GM23338 (cell line): ENCODE results near the gene RHOB. TPM values are rescaled to one million over a fixed set of nuclear protein-coding genes. Genes with fewer than 3 reads are reported as not detected.

Experiments
- ATAC-seq: fragments of 200-7000 bp; cut with Tn5 transposase; 3 replicates; pipeline ENCODE4 v1.9.1; 2020
- DNase-seq: peaks from one replicate; pipeline ENCODE4 v3.0.0-alpha.2; 2015; ENCODE audit warnings: low spot score
- H2AFZ ChIP-seq: fragments of 200-600 bp; sonication (generic); 2 replicates; pipeline ENCODE4 v1.8.0; 2016; ENCODE audit warnings: antibody characterized with exemption, mild to moderate bottlenecking, moderate library complexity
- H3F3A ChIP-seq: fragments of 200-600 bp; sonication (generic); replicated peaks from 2 replicates; pipeline ENCODE4 v1.8.0; 2017; ENCODE audit warnings: antibody characterized with exemption, mixed run types, low read depth
- H3K27ac ChIP-seq: fragments of 200-600 bp; sonication (generic); 2 replicates; pipeline ENCODE4 v1.6.1; 2016; ENCODE audit warnings: low read depth
- H3K27me3 ChIP-seq: fragments of 200-600 bp; sonication (generic); 2 replicates; pipeline ENCODE4 v1.8.0; 2016; ENCODE audit warnings: mild to moderate bottlenecking, mixed run types, moderate library complexity; ENCODE audit not compliant: insufficient read depth
- H3K36me3 ChIP-seq: fragments of 200-600 bp; sonication (generic); 2 replicates; pipeline ENCODE4 v1.8.0; 2016; ENCODE audit warnings: mild to moderate bottlenecking; ENCODE audit not compliant: insufficient read depth
- H3K4me1 ChIP-seq: fragments of 200-600 bp; sonication (generic); 2 replicates; pipeline ENCODE4 v1.8.0; 2016; ENCODE audit warnings: mild to moderate bottlenecking, moderate library complexity; ENCODE audit not compliant: insufficient read depth
- H3K4me2 ChIP-seq: fragments of 200-600 bp; sonication (generic); 2 replicates; pipeline ENCODE4 v1.7.1; 2017; ENCODE audit warnings: mixed run types
- H3K4me3 ChIP-seq: fragments of 200-600 bp; sonication (generic); 2 replicates; pipeline ENCODE4 v1.6.1; 2016; ENCODE audit warnings: mixed run types
- H3K79me2 ChIP-seq: fragments of 200-600 bp; sonication (generic); replicated peaks from 2 replicates; pipeline ENCODE4 v1.8.0; 2017; ENCODE audit warnings: mild to moderate bottlenecking; ENCODE audit not compliant: insufficient read depth
- H3K9me2 ChIP-seq: fragments of 200-600 bp; sonication (generic); 2 replicates; pipeline ENCODE4 v1.8.0; 2017; ENCODE audit not compliant: insufficient read depth
- H4K20me1 ChIP-seq: fragments of 200-600 bp; sonication (generic); replicated peaks from 2 replicates; pipeline ENCODE4 v1.8.0; 2017; ENCODE audit warnings: mild to moderate bottlenecking; ENCODE audit not compliant: insufficient read depth
- H3K27ac Mint-ChIP-seq: 2 replicates; pipeline ENCODE4 v1.8.0; 2020; ENCODE audit warnings: inconsistent platforms, mild to moderate bottlenecking, moderate library complexity, mixed read lengths
- H3K27me3 Mint-ChIP-seq: 3 replicates; pipeline ENCODE4 v1.8.0; 2022; ENCODE audit warnings: low read depth, mild to moderate bottlenecking, moderate library complexity, mixed read lengths, inconsistent platforms; ENCODE audit not compliant: insufficient read depth, poor library complexity
- H3K36me3 Mint-ChIP-seq: 3 replicates; pipeline ENCODE4 v1.8.0; 2021; ENCODE audit warnings: low read depth, mild to moderate bottlenecking, inconsistent platforms, moderate library complexity, mixed read lengths
- H3K4me1 Mint-ChIP-seq: 3 replicates; pipeline ENCODE4 v1.8.0; 2020; ENCODE audit warnings: mild to moderate bottlenecking, inconsistent platforms, mixed read lengths
- H3K4me3 Mint-ChIP-seq: 3 replicates; pipeline ENCODE4 v1.8.0; 2021; ENCODE audit warnings: moderate library complexity, mild to moderate bottlenecking, inconsistent platforms, mixed read lengths
- H3K9me3 Mint-ChIP-seq: 3 replicates; pipeline ENCODE4 v1.8.0; 2020; ENCODE audit warnings: moderate library complexity, mild to moderate bottlenecking, inconsistent platforms, mixed read lengths
- CREB1 ChIP-seq: fragments of 250-450 bp; sonication (Bioruptor Pico); IDR thresholded peaks from 2 replicates; pipeline ENCODE4 v1.5.0; 2020; ENCODE audit warnings: low read depth, mild to moderate bottlenecking, moderate library complexity
- EZH2 ChIP-seq: fragments of 200-600 bp; sonication (generic); IDR thresholded peaks from one replicate; pipeline ENCODE4 v1.8.0; 2017; ENCODE audit warnings: antibody characterized with exemption, mild to moderate bottlenecking, low read depth; ENCODE audit not compliant: unreplicated experiment
- EZH2phosphoT487 ChIP-seq: fragments of 200-600 bp; sonication (generic); IDR thresholded peaks from one replicate; pipeline ENCODE4 v1.8.1; 2018; ENCODE audit warnings: antibody characterized with exemption; ENCODE audit not compliant: unreplicated experiment
- JUNB ChIP-seq: IDR thresholded peaks from one replicate; pipeline ENCODE4 v1.6.1; 2016; ENCODE audit warnings: antibody characterized with exemption; ENCODE audit not compliant: unreplicated experiment
- STAT1 ChIP-seq: IDR thresholded peaks from one replicate; pipeline ENCODE4 v1.6.1; 2016; ENCODE audit warnings: antibody characterized with exemption; ENCODE audit not compliant: unreplicated experiment
- ZNF331 ChIP-seq: fragments of 250-450 bp; sonication (Bioruptor Pico); IDR thresholded peaks from 2 replicates; pipeline ENCODE4 v1.5.0; 2020; ENCODE audit warnings: low read depth, mild to moderate bottlenecking, moderate library complexity
- polyA plus RNA-seq: library from polyadenylated mRNA; unstranded; fragments of >200 nt; fragmentation: Nextera tagmentation; extraction: Ambion mirVana; gene quantifications from 2 replicates; pipeline ENCODE4 v1.2.1, GENCODE V29; 2016
- total RNA-seq: library from RNA; depleted of rRNA; stranded (reverse); fragments of >200 nt; shearing (Covaris generic); gene quantifications from 2 replicates; pipeline ENCODE4 v1.2.3, GENCODE V29; 2014
- TF ChIP-seq, protein P1 (sequence below): IDR thresholded peaks from 2 replicates; pipeline ENCODE4 v1.6.1; 2016; ENCODE audit warnings: antibody characterized with exemption
- TF ChIP-seq, protein P2 (sequence below), 2 experiments: fragments of 200-600 bp in 1 of 2; sonication (generic) in 1 of 2; conservative IDR thresholded peaks; 2 replicates each; pipeline versions ENCODE4 v1.5.1 to v1.6.1; 2016 to 2017; ENCODE audit warnings: antibody characterized with exemption in 2 of 2, low read depth in 2 of 2, mild to moderate bottlenecking in 2 of 2, moderate library complexity in 1 of 2
- TF ChIP-seq, protein P3 (sequence below): IDR thresholded peaks from one replicate; pipeline ENCODE4 v1.6.1; 2018; ENCODE audit warnings: antibody characterized with exemption; ENCODE audit not compliant: unreplicated experiment

The RHOB gene
- total and polyA plus RNA-seq, 2 experiments from 2014 or later = 6.6 to 26.9 TPM

DNA sequence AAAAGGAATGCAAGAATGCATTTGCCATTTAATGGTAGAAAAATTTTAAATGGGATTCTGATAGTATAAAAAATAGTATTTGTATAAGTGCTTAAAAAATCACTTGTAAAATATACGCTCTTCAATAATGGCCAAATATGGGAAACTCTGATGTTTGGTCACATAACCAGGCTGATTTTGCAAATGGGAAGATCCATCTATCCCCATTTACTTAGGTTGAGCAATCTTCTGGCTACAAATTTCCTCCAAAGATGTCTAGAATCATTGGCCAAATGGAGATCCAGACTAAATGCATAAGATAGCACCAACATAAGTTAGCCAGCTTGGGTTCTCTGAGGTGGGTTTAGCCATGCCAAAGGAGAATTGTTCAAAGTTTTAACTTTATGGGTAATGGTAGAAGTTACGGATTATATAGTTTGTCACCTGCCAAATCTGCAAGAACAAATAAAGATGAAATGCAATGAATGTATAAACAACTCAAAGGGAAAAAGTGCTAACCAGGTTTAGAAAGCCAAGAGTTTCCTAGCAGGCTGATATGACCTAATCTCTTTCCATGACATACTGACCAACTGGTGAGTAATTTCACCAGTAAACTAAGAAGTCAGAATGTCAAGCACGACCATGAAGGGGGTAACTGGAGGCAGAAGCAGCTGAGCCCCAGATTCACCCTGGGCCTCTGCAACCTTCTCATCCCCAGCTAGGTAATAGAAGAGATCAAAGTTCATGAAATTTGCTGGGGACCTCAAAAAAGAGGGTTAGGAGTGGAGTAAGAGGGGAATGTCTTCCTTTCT, 10.0 kb downstream of the RHOB start:
- no peak for DNase-seq
- Histone ChIP-seq H3K27ac (no peak overlapping the region), H3K9me2 (no peaks in the 10 kb centered on the region), H3F3A (no peaks in the 10 kb centered on the region), H3K4me1 (0 out of 2 replicates have a peak, but pooled peaks cover 5% of the 10 kb centered on the region), H3K79me2 (no peaks in the 10 kb centered on the region), H3K27me3 (0 out of 2 replicates have a peak, but pooled peaks cover 3% of the 10 kb centered on the region), H3K36me3 (no peaks in the 10 kb centered on the region), H3K4me3 (no peak overlapping the region), H2AFZ (no peak overlapping the region), H3K4me2 (no peak overlapping the region), H4K20me1 (no peaks in the 10 kb centered on the region)
- no peak overlapping the region for H3K27ac Mint-ChIP-seq
- H3K4me3 Mint-ChIP-seq = no peak overlapping the region
- peaks cover 6% of the 10 kb centered on the region for H3K27me3 Mint-ChIP-seq
- H3K9me3 Mint-ChIP-seq = no peaks in the 10 kb centered on the region; the same call in 2 of the 3 replicates
- TF ChIP-seq, protein P1, sequence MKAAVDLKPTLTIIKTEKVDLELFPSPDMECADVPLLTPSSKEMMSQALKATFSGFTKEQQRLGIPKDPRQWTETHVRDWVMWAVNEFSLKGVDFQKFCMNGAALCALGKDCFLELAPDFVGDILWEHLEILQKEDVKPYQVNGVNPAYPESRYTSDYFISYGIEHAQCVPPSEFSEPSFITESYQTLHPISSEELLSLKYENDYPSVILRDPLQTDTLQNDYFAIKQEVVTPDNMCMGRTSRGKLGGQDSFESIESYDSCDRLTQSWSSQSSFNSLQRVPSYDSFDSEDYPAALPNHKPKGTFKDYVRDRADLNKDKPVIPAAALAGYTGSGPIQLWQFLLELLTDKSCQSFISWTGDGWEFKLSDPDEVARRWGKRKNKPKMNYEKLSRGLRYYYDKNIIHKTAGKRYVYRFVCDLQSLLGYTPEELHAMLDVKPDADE = no peak
- no peak for TF ChIP-seq ZNF331 (CRISPR knock-in tag)
- no peak for TF ChIP-seq STAT1
- no peaks in the 10 kb centered on the region for H3K36me3 Mint-ChIP-seq
- no peak for ATAC-seq
- peaks cover 13% of the 10 kb centered on the region for H3K4me1 Mint-ChIP-seq

DNA sequence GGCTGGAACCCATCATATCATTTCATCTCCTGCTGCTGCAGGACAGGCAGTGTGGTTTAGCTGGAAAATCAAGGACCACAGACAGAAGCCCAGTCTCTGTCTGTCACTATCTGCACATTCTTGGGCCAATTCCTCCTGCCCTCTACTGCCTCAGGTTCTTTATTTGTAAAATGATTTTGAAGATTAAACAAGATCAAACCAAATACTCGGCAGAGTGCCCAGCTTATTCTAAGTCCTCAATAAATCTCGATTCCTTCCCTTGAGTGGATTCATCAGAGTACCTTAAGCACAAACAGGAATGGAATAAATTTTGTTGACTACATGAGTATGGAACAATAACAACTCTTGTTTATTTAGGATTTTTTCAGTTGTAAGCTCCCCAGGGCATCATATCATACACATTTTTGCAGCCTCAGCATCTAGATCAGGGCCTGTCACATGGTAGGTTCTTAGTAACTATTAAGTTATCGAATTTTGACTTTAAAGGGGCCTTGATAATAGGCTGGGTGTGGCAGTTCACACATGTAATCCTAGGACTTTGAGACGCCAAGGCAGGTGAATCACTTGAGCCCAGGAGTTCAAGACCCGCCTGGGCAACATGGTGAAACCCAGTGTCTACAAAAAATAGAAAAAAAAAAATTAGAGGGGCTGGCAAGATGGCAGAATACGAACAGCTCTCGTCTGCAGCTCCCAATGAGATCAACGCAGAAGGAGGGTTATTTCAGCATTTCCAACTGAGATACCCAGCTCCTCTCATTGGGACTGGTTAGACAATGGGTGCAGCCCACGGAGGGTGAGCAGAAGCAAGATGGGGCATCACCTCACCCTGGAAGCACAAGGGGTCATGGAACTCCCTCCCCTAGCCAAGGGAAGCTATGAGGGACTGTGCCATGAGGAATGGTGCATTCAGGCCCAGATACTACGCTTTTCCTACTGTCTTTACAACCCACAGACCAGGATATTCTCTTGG, 11.1 kb downstream of the RHOB start:
- Histone ChIP-seq H3K79me2 (no peaks in the 10 kb centered on the region), H3K27ac (no peak overlapping the region), H3K27me3 (no peaks in the 10 kb centered on the region), H4K20me1 (no peaks in the 10 kb centered on the region), H3K4me2 (no peak overlapping the region), H3F3A (no peaks in the 10 kb centered on the region), H3K4me1 (0 out of 2 replicates have a peak, but pooled peaks cover 5% of the 10 kb centered on the region), H2AFZ (no peak overlapping the region), H3K4me3 (no peak overlapping the region), H3K9me2 (no peaks in the 10 kb centered on the region), H3K36me3 (no peaks in the 10 kb centered on the region)
- peaks cover 13% of the 10 kb centered on the region for H3K4me1 Mint-ChIP-seq
- peaks cover 6% of the 10 kb centered on the region for H3K27me3 Mint-ChIP-seq
- H3K36me3 Mint-ChIP-seq = no peaks in the 10 kb centered on the region
- no peak for TF ChIP-seq EZH2phosphoT487
- no peak for TF ChIP-seq EZH2
- no peak for TF ChIP-seq STAT1
- TF ChIP-seq JUNB = no peak
- TF ChIP-seq, protein P2, sequence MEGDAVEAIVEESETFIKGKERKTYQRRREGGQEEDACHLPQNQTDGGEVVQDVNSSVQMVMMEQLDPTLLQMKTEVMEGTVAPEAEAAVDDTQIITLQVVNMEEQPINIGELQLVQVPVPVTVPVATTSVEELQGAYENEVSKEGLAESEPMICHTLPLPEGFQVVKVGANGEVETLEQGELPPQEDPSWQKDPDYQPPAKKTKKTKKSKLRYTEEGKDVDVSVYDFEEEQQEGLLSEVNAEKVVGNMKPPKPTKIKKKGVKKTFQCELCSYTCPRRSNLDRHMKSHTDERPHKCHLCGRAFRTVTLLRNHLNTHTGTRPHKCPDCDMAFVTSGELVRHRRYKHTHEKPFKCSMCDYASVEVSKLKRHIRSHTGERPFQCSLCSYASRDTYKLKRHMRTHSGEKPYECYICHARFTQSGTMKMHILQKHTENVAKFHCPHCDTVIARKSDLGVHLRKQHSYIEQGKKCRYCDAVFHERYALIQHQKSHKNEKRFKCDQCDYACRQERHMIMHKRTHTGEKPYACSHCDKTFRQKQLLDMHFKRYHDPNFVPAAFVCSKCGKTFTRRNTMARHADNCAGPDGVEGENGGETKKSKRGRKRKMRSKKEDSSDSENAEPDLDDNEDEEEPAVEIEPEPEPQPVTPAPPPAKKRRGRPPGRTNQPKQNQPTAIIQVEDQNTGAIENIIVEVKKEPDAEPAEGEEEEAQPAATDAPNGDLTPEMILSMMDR (conservative IDR thresholded peaks at IDR 0.05; ENCODE audit: low read depth in 2 of 2) = no peak
- no peak for TF ChIP-seq ZNF331 (CRISPR knock-in tag)
- TF ChIP-seq CREB1 (CRISPR knock-in tag) = no peak
- TF ChIP-seq, protein P1 = no peak
- TF ChIP-seq, protein P3, sequence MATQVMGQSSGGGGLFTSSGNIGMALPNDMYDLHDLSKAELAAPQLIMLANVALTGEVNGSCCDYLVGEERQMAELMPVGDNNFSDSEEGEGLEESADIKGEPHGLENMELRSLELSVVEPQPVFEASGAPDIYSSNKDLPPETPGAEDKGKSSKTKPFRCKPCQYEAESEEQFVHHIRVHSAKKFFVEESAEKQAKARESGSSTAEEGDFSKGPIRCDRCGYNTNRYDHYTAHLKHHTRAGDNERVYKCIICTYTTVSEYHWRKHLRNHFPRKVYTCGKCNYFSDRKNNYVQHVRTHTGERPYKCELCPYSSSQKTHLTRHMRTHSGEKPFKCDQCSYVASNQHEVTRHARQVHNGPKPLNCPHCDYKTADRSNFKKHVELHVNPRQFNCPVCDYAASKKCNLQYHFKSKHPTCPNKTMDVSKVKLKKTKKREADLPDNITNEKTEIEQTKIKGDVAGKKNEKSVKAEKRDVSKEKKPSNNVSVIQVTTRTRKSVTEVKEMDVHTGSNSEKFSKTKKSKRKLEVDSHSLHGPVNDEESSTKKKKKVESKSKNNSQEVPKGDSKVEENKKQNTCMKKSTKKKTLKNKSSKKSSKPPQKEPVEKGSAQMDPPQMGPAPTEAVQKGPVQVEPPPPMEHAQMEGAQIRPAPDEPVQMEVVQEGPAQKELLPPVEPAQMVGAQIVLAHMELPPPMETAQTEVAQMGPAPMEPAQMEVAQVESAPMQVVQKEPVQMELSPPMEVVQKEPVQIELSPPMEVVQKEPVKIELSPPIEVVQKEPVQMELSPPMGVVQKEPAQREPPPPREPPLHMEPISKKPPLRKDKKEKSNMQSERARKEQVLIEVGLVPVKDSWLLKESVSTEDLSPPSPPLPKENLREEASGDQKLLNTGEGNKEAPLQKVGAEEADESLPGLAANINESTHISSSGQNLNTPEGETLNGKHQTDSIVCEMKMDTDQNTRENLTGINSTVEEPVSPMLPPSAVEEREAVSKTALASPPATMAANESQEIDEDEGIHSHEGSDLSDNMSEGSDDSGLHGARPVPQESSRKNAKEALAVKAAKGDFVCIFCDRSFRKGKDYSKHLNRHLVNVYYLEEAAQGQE = no peak
- no peak overlapping the region for H3K27ac Mint-ChIP-seq
- no peak overlapping the region for H3K4me3 Mint-ChIP-seq
- ATAC-seq (no peak), DNase-seq (no peak)
- no peaks in the 10 kb centered on the region; the same call in 2 of the 3 replicates for H3K9me3 Mint-ChIP-seq
